Thymus (tissue), 11 donors: ENCODE results near the gene SAMD10. TPM values are rescaled to one million over a fixed set of nuclear protein-coding genes. Genes with fewer than 3 reads are reported as not detected.
"Not testable (repeated sequence)": the region's sequence is repeated elsewhere in the genome, so short reads cannot be mapped to it uniquely, and the experiment has no call there.

Source experiments
- DNase-seq, 9 donors: peaks; one replicate each; pipeline ENCODE4 v3.0.0-alpha.2; 2013; ENCODE audit warnings: low spot score in 9 of 9, low read depth in 6 of 9, missing footprints in 1 of 9
- H3K27ac ChIP-seq, 2 donors: one replicate each; pipeline ENCODE4 v1.5.1; 2013; ENCODE audit warnings: control low read depth in 1 of 2, low read depth in 1 of 2, low read length in 1 of 2, mild to moderate bottlenecking in 1 of 2, moderate library complexity in 1 of 2
- H3K27me3 ChIP-seq, 2 donors: one replicate each; pipeline ENCODE4 v1.5.1; 2013; ENCODE audit warnings: low read length in 1 of 2; ENCODE audit not compliant: control insufficient read depth in 2 of 2, insufficient read depth in 1 of 2
- H3K36me3 ChIP-seq, 2 donors: one replicate each; pipeline ENCODE4 v1.5.1; 2013; ENCODE audit warnings: low read length in 1 of 2, mild to moderate bottlenecking in 1 of 2, moderate library complexity in 1 of 2; ENCODE audit not compliant: control insufficient read depth in 2 of 2, insufficient read depth in 2 of 2
- H3K4me1 ChIP-seq, 2 donors: one replicate each; pipeline ENCODE4 v1.5.1; 2013; ENCODE audit warnings: low read length in 2 of 2; ENCODE audit not compliant: control insufficient read depth in 2 of 2, insufficient read depth in 2 of 2
- H3K4me3 ChIP-seq, 2 donors: one replicate each; pipeline ENCODE4 v1.5.1; 2013; ENCODE audit warnings: low read length in 2 of 2, control low read depth in 1 of 2, mild to moderate bottlenecking in 1 of 2
- H3K9me3 ChIP-seq, 2 donors: one replicate each; pipeline ENCODE4 v1.5.1; 2013; ENCODE audit warnings: low read length in 1 of 2, mild to moderate bottlenecking in 1 of 2; ENCODE audit not compliant: control insufficient read depth in 2 of 2, insufficient read depth in 1 of 2
- WGBS: extraction: QIAGEN DNeasy Blood & Tissue Kit; methylation state at CpG from one replicate; pipeline ENCODE4 v1.1.7; 2013; 5-methylcytosine and 5-hydroxymethylcytosine counted together
- polyA plus RNA-seq: library from polyadenylated mRNA; stranded (reverse); fragments of 200-250 nt; gene quantifications from one replicate; pipeline ENCODE4 v1.2.3, GENCODE V29; 2013
- total RNA-seq: library from RNA; stranded (reverse); fragments of 120-200 nt; gene quantifications from one replicate; pipeline ENCODE4 v1.2.4, GENCODE V29; 2013
- donor health status: healthy.

The SAMD10 gene
- total and polyA plus RNA-seq, 2 donors: 3.4 to 10.5 TPM

GRCh38 chr20:63966944-63967322 is 12.5 kb downstream of the SAMD10 start:
- Histone ChIP-seq H3K36me3 (peaks cover 36 to 39% of the 10 kb centered on the region in 2 donors), H3K27me3 (peaks cover 2 to 5% of the 10 kb centered on the region in 2 donors), H3K4me1 (peaks cover 14 to 18% of the 10 kb centered on the region in 2 donors), H3K9me3 (peaks cover 0 to 2% of the 10 kb centered on the region in 2 donors), H3K4me3 (no peak overlapping the region), H3K27ac (no peak overlapping the region)
- DNase-seq: no peak
- 96% methylated on average over 13 of the region's 13 CpGs for WGBS

GRCh38 chr20:63966172-63966943 is 13.1 kb downstream of the SAMD10 start:
- Histone ChIP-seq H3K4me3 (no peak overlapping the region), H3K36me3 (peaks cover 42 to 45% of the 10 kb centered on the region in 2 donors), H3K27me3 (peaks cover 2 to 5% of the 10 kb centered on the region in 2 donors), H3K4me1 (peaks cover 14 to 17% of the 10 kb centered on the region in 2 donors), H3K27ac (no peak overlapping the region), H3K9me3 (peaks cover 0 to 2% of the 10 kb centered on the region in 2 donors)
- DNase-seq: no peak
- WGBS: 98% methylated on average over 27 of the region's 27 CpGs

GRCh38 chr20:63964412-63964811 is 15.0 kb downstream of the SAMD10 start:
- Histone ChIP-seq H3K4me3 (no peak overlapping the region), H3K36me3 (peaks cover 56 to 57% of the 10 kb centered on the region in 2 donors), H3K9me3 (peaks cover 0 to 2% of the 10 kb centered on the region in 2 donors), H3K27me3 (no peaks in the 10 kb centered on the region), H3K27ac (no peak overlapping the region), H3K4me1 (peaks cover 9 to 11% of the 10 kb centered on the region in 2 donors)
- 97% methylated on average over 16 of the region's 16 CpGs for WGBS
- no peak for DNase-seq

- no peak for DNase-seq
- H3K27me3 ChIP-seq: no peaks in the 10 kb centered on the region
- H3K36me3 ChIP-seq: peaks cover 62 to 63% of the 10 kb centered on the region in 2 donors
- H3K4me3 ChIP-seq: no peak overlapping the region
- peaks cover 0 to 2% of the 10 kb centered on the region in 2 donors for H3K9me3 ChIP-seq
- 96% methylated on average over 16 of the region's 16 CpGs for WGBS
- peaks cover 5 to 8% of the 10 kb centered on the region in 2 donors for H3K4me1 ChIP-seq
- H3K27ac ChIP-seq: no peak overlapping the region
These were observed 15.6 kb downstream of the SAMD10 start for GRCh38 chr20:63963784-63964301.

- Histone ChIP-seq H3K4me1 (peaks cover under 1 to 3% of the 10 kb centered on the region in 2 donors), H3K36me3 (peaks cover 63 to 64% of the 10 kb centered on the region in 2 donors), H3K27ac (no peak overlapping the region), H3K4me3 (no peak overlapping the region), H3K9me3 (peaks cover 0 to 2% of the 10 kb centered on the region in 2 donors), H3K27me3 (no peaks in the 10 kb centered on the region)
- no peak for DNase-seq
- 93% methylated on average over 27 of the region's 27 CpGs for WGBS
These were observed 16.1 kb downstream of the SAMD10 start for GRCh38 chr20:63963348-63963741.

- H3K4me1 ChIP-seq: no peaks in the 10 kb centered on the region
- H3K9me3 ChIP-seq: peaks cover 0 to 2% of the 10 kb centered on the region in 2 donors
- no peak overlapping the region for H3K27ac ChIP-seq
- no peaks in the 10 kb centered on the region for H3K27me3 ChIP-seq
- DNase-seq: no peak
- 98% methylated on average over 61 of the region's 61 CpGs for WGBS
- H3K36me3 ChIP-seq: peaks cover 59 to 64% of the 10 kb centered on the region in 2 donors
- H3K4me3 ChIP-seq: no peak overlapping the region
These were observed 16.8 kb downstream of the SAMD10 start for GRCh38 chr20:63962426-63963347.

- no peak for DNase-seq
- no peak overlapping the region for H3K4me3 ChIP-seq
- peaks cover 52 to 62% of the 10 kb centered on the region in 2 donors for H3K36me3 ChIP-seq
- WGBS: 98% methylated on average over 26 of the region's 26 CpGs
- peaks cover 3 to 7% of the 10 kb centered on the region in 2 donors for H3K4me1 ChIP-seq
- no peak overlapping the region for H3K27ac ChIP-seq
- no peaks in the 10 kb centered on the region for H3K27me3 ChIP-seq
- H3K9me3 ChIP-seq: no peaks in the 10 kb centered on the region
These were observed 17.6 kb downstream of the SAMD10 start for GRCh38 chr20:63961664-63962425.

GRCh38 chr20:63960654-63961621 is 18.5 kb downstream of the SAMD10 start:
- WGBS: 97% methylated on average over 15 of the region's 15 CpGs
- Histone ChIP-seq H3K4me1 (peaks cover 7 to 11% of the 10 kb centered on the region in 2 donors), H3K36me3 (peaks cover 44 to 53% of the 10 kb centered on the region in 2 donors)
- H3K27ac ChIP-seq, H3K27me3 ChIP-seq, H3K9me3 ChIP-seq, H3K4me3 ChIP-seq, DNase-seq: not testable (repeated sequence)
